Uterus (tissue), 4 donors: Measurements from ENCODE around the gene MYH11. TPM values are rescaled to one million over a fixed set of nuclear protein-coding genes. Genes with fewer than 3 reads are reported as not detected.
A peak's percentile ranks its signal among the peaks of the same experiment; 100 is the strongest.

Source experiments
- DNase-seq, 2 donors: peaks; one replicate each; pipeline ENCODE4 v3.0.0-alpha.2; 2019 to 2020
- H3K27ac ChIP-seq, 2 donors: fragments of 200-600 bp; sonication (generic); 1 replicate in 1 of 2; 2 replicates in 1 of 2; pipeline ENCODE4 v1.5.1; 2016 to 2018
- H3K27me3 ChIP-seq, 2 donors: fragments of 200-600 bp; sonication (generic); one replicate each; pipeline ENCODE4 v1.5.1; 2018 to 2019; ENCODE audit warnings: control low read depth in 1 of 2
- H3K36me3 ChIP-seq, 2 donors: fragments of 200-600 bp; sonication (generic); one replicate each; pipeline ENCODE4 v1.5.1; 2019; ENCODE audit warnings: control low read depth in 1 of 2
- H3K4me1 ChIP-seq, 2 donors: fragments of 200-600 bp; sonication (generic); one replicate each; pipeline ENCODE4 v1.5.1; 2018 to 2019; ENCODE audit warnings: control low read depth in 1 of 2
- H3K4me3 ChIP-seq, 2 donors: fragments of 200-600 bp; sonication (generic); 1 replicate in 1 of 2; 2 replicates in 1 of 2; pipeline ENCODE4 v1.5.1; 2018 to 2019; ENCODE audit warnings: mild to moderate bottlenecking in 1 of 2
- H3K9me3 ChIP-seq, 2 donors: fragments of 200-600 bp; sonication (generic); one replicate each; pipeline ENCODE4 v1.5.1; 2019; ENCODE audit warnings: control low read depth in 1 of 2
- POLR2A ChIP-seq, 2 donors: fragments of 450-650 bp; IDR thresholded peaks; one replicate each; pipeline ENCODE4 v1.6.1; 2016; ENCODE audit warnings: antibody characterized with exemption in 2 of 2, mild to moderate bottlenecking in 1 of 2, moderate library complexity in 1 of 2
- intact Hi-C: fragments of 100-400 bp; cut with DNase I; formaldehyde crosslinking; loops from one replicate; pipeline ENCODE4 v1.15.1; 2023; ENCODE audit warnings: low total_unique reads
- total RNA-seq, 4 donors: library from RNA; depleted of rRNA in 3 of 4; stranded (reverse); fragments of >200 nt in 3 of 4; gene quantifications; one replicate each; pipeline versions ENCODE4 v1.1.0 to v1.2.4, GENCODE V29; 2014 to 2023
- TF ChIP-seq, protein P1 (sequence below), 4 experiments: fragments of 200-600 bp in 2 of 4; fragments of 450-650 bp in 2 of 4; sonication (generic) in 2 of 4; IDR thresholded peaks; one replicate each; pipeline ENCODE4 v1.5.1; 2016 to 2019; ENCODE audit warnings: antibody characterized with exemption in 4 of 4, mild to moderate bottlenecking in 2 of 4, moderate library complexity in 1 of 4
- donor health status: DM: yes; HTN: yes; CAD: no.

The MYH11 gene
- total RNA-seq, 4 donors from 2014 or later, result 447 to 1,893 (median 822) TPM

DNA sequence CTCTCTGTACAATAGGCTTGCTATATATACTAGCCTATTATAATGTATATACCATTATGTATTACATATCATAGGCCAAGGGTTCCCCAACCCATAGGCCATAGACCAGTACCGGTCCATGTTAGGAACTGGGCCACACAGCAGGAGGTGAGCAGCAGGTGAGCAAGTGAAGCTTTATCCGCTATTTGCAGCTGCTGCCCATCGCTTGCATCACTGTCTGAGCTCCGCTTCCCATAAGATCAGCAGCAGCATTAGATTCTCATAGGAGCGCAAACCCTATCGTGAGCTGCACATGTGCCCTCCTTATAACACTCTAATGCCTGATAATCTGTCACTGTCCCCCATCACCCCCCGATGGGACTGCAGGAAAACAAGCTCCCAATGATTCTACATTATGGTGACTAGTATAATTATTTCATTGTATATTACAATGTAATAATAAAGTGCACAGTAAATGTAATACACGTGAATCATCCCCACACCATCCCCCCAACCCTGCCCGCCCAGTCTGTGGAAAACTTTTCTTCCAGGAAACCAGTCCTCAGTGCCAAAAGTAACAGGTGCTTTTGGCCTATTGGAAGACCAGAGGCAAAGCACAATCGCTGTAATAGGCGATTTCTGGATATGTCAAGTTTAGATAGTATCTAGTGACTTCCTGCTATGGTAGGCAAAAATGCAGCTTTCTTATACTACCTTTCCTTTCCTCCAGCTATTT lies 84.1 kb downstream of the MYH11 start:
- Histone ChIP-seq H3K27ac (no peak overlapping the region), H3K36me3 (no peaks in the 10 kb centered on the region), H3K27me3 (no peaks in the 10 kb centered on the region), H3K9me3 (no peaks in the 10 kb centered on the region), H3K4me3 (no peak overlapping the region), H3K4me1 (peaks cover 0 to 7% of the 10 kb centered on the region in 2 donors)
- TF ChIP-seq, protein P1, sequence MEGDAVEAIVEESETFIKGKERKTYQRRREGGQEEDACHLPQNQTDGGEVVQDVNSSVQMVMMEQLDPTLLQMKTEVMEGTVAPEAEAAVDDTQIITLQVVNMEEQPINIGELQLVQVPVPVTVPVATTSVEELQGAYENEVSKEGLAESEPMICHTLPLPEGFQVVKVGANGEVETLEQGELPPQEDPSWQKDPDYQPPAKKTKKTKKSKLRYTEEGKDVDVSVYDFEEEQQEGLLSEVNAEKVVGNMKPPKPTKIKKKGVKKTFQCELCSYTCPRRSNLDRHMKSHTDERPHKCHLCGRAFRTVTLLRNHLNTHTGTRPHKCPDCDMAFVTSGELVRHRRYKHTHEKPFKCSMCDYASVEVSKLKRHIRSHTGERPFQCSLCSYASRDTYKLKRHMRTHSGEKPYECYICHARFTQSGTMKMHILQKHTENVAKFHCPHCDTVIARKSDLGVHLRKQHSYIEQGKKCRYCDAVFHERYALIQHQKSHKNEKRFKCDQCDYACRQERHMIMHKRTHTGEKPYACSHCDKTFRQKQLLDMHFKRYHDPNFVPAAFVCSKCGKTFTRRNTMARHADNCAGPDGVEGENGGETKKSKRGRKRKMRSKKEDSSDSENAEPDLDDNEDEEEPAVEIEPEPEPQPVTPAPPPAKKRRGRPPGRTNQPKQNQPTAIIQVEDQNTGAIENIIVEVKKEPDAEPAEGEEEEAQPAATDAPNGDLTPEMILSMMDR (IDR thresholded peaks at IDR 0.05), result no peak
- TF ChIP-seq POLR2A (IDR thresholded peaks at IDR 0.05), result no peak
- intact Hi-C loops, result loop anchor here (10.0 kb wide), 1 partner anchor 352 kb away; no protein-coding TSS in a partner anchor
- DNase-seq, result no peak

DNA sequence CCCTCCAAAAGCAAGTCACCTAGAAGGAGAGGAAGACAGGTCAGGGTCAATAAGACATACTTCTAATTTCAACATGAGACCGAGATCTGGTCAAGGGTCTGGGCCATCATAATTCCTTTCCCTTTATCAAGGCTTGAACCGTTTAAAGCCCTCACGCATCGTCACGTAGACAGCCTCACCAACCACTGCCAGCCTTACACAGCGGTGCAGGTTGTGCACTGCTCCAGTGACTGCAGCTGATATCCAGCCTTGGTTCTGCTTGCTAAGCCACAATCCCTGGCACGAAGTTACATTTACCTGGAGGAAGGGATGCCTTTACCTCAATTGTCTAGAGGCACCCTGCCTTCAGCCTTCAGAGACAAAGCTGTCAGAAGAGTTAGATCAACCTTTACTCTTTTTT lies 85.1 kb downstream of the MYH11 start:
- no peaks in the 10 kb centered on the region for H3K27me3 ChIP-seq
- no peak for TF ChIP-seq POLR2A (IDR thresholded peaks at IDR 0.05)
- TF ChIP-seq, protein P1 (IDR thresholded peaks at IDR 0.05), result no peak
- H3K36me3 ChIP-seq, result no peaks in the 10 kb centered on the region
- H3K27ac ChIP-seq, result peak overlapping the region in 1 of 2 donors; percentile 54
- intact Hi-C loops, result loop anchor here (10.0 kb wide), 1 partner anchor 353 kb away; no protein-coding TSS in a partner anchor
- peaks cover 0 to 7% of the 10 kb centered on the region in 2 donors for H3K4me1 ChIP-seq
- H3K4me3 ChIP-seq, result no peak overlapping the region
- DNase-seq, result no peak
- H3K9me3 ChIP-seq, result no peaks in the 10 kb centered on the region

DNA sequence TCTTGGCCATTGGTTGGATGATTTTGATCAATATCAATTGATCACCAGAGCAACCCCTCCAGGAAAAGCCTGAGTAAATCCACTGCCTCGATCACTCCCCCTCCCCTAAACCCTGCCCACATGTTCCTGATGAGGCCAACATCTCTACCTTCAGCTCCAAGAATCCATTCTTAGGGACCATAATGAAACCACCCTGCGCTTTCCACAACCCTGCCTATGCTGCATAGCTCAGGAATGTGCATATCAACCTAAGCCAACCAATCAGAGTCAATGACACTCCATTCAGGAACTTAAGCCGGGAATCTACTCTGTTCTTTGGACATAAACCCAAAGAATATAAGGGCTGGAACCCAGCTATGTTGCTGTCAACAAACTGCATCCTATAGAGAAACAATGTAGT lies 86.3 kb downstream of the MYH11 start:
- H3K9me3 ChIP-seq, result no peaks in the 10 kb centered on the region
- intact Hi-C loops, result loop anchor here (10.0 kb wide), 1 partner anchor 354 kb away; no protein-coding TSS in a partner anchor
- DNase-seq, result no peak
- H3K27me3 ChIP-seq, result no peaks in the 10 kb centered on the region
- H3K27ac ChIP-seq, result peak overlapping the region; percentile 54 to 55
- H3K4me3 ChIP-seq, result no peak overlapping the region
- peaks cover 0 to 4% of the 10 kb centered on the region in 2 donors for H3K4me1 ChIP-seq
- no peak for TF ChIP-seq POLR2A (IDR thresholded peaks at IDR 0.05)
- TF ChIP-seq, protein P1 (IDR thresholded peaks at IDR 0.05), result no peak
- no peaks in the 10 kb centered on the region for H3K36me3 ChIP-seq

DNA sequence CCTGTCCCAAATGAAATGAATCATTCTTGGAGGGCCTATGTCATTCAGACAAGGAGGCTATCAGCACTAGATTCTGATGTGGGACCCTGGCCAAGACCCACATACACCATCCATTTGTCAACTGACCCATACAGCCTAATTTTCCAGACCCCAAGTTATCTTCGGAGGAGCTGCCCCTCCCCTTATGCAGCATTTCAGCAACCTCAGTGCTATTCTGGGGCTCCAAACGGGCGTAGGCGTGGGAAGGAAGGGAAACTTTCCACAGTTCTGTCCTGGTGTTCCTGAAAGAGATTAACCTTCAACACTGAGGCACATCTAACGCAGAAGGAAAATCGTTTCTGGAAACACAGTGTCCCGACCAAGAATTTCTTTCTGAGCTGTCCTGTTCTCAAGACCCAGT lies 86.7 kb downstream of the MYH11 start:
- Histone ChIP-seq H3K4me3 (no peak overlapping the region), H3K27ac (peak overlapping the region; percentile 54 to 55), H3K36me3 (no peaks in the 10 kb centered on the region), H3K9me3 (no peaks in the 10 kb centered on the region), H3K27me3 (no peaks in the 10 kb centered on the region), H3K4me1 (no peaks in the 10 kb centered on the region)
- TF ChIP-seq POLR2A (IDR thresholded peaks at IDR 0.05), result no peak
- TF ChIP-seq, protein P1 (IDR thresholded peaks at IDR 0.05), result no peak
- intact Hi-C loops, result loop anchor here (10.0 kb wide), 1 partner anchor 355 kb away; no protein-coding TSS in a partner anchor
- DNase-seq, result peak in 1 of 2 donors; percentile 41

DNA sequence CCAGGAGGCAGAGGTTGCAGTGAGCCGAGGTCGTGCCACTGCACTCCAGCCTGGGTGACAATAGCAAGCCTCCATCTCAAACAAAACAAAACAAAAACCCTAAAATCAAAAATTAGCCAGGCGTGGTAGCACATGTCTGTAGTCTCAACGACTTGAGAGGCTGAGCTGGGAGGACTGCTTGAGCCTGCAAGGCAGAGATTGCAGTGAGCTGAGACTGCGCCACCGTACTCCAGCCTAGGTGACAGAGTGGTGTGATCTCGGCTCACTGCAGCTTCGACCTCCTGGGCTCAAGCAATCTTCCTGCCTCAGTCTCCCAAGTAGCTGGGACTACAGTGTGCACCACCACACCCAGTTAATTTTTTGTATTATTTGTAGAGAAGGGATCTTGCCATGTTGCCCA lies 87.6 kb downstream of the MYH11 start:
- H3K4me3 ChIP-seq, result no peak overlapping the region
- TF ChIP-seq POLR2A (IDR thresholded peaks at IDR 0.05), result no peak
- TF ChIP-seq, protein P1 (IDR thresholded peaks at IDR 0.05), result no peak
- H3K4me1 ChIP-seq, result no peaks in the 10 kb centered on the region
- H3K9me3 ChIP-seq, result no peaks in the 10 kb centered on the region
- intact Hi-C loops, result no loop called here
- peak overlapping the region in 1 of 2 donors; percentile 54 for H3K27ac ChIP-seq
- H3K27me3 ChIP-seq, result no peaks in the 10 kb centered on the region
- no peak for DNase-seq
- H3K36me3 ChIP-seq, result no peaks in the 10 kb centered on the region
